ENCODE measurements around the gene TMEM97. TPM values are rescaled to one million over a fixed set of nuclear protein-coding genes. Genes with fewer than 3 reads are reported as not detected.
A peak's percentile ranks its signal among the peaks of the same experiment; 100 is the strongest.

TMEM97 gene
- total and polyA plus RNA-seq, 2 experiments from 2014 or later = 63.6 to 66.9 TPM

- peaks cover 13% of the 10 kb centered on the region for H4K20me1 ChIP-seq (ENCODE audit: insufficient read depth, poor library complexity, severe bottlenecking)
- no peaks in the 10 kb centered on the region for H3K9me3 ChIP-seq (ENCODE audit: low read depth)
- H3K79me2 ChIP-seq = peaks cover 8% of the 10 kb centered on the region
- H3K4me3 ChIP-seq = no peak overlapping the region
- H3K27me3 ChIP-seq = peaks cover 7% of the 10 kb centered on the region
- TF ChIP-seq CTCF (IDR thresholded peaks at IDR 0.05; ENCODE audit: poor library complexity) (no peak), EZH2phosphoT487 (IDR thresholded peaks at IDR 0.05; ENCODE audit: low read depth, severe bottlenecking, unreplicated experiment) (no peak), EZH2 (IDR thresholded peaks at IDR 0.05; ENCODE audit: borderline replicate concordance) (no peak)
- WGBS (ENCODE audit: low lambda C conversion rate, missing lambda C conversion rate) = 97% methylated on average over 6 of the region's 6 CpGs
- H3K9me2 ChIP-seq (replicated peaks; ENCODE audit: insufficient read depth) = no peaks in the 10 kb centered on the region
- H3K4me2 ChIP-seq = peak overlapping the region; percentile 89
- H2AFZ ChIP-seq = no peak overlapping the region
- no peak for DNase-seq (ENCODE audit: low spot score)
- no peaks in the 10 kb centered on the region for H3K36me3 ChIP-seq (replicated peaks; ENCODE audit: insufficient read depth, low read depth)
- no peak overlapping the region for H3K27ac ChIP-seq
- H3K4me1 ChIP-seq (ENCODE audit: insufficient read depth) = peaks cover 23% of the 10 kb centered on the region
Observed at GRCh38 chr17:28372945-28373274, 53.9 kb downstream of the TMEM97 start.

Small RNAs within 50 kb of the gene (microRNA-seq; reads per million reads assigned to microRNA genes)
- gene MIR4723 = 1.3 reads per million

Other genes starting within 250 kb of the TMEM97 start
- 49.9 and 62.4 TPM in 2 replicates for gene IFT20, start 16.3 kb downstream of the TMEM97 start, total RNA-seq
- gene IFT20, start 16.3 kb downstream of the TMEM97 start, polyA plus RNA-seq = 75.1 and 75.3 TPM in 2 replicates
- 25.4 and 37.6 TPM in 2 replicates for gene TNFAIP1, start 16.6 kb downstream of the TMEM97 start, total RNA-seq
- 36.9 and 39.0 TPM in 2 replicates for gene TNFAIP1, start 16.6 kb downstream of the TMEM97 start, polyA plus RNA-seq
- gene POLDIP2, start 38.3 kb downstream of the TMEM97 start, total RNA-seq = 81.6 and 82.9 TPM in 2 replicates
- 118 and 122 TPM in 2 replicates for gene POLDIP2, start 38.3 kb downstream of the TMEM97 start, polyA plus RNA-seq
- not detected in 2 replicates for gene SEBOX, start 46.0 kb downstream of the TMEM97 start, total RNA-seq
- not detected in 2 replicates for gene SEBOX, start 46.0 kb downstream of the TMEM97 start, polyA plus RNA-seq
- 1,128 and 1,263 TPM in 2 replicates for gene VTN, start 51.1 kb downstream of the TMEM97 start, total RNA-seq
- 613 and 763 TPM in 2 replicates for gene VTN, start 51.1 kb downstream of the TMEM97 start, polyA plus RNA-seq
- gene SARM1, start 52.5 kb downstream of the TMEM97 start, total RNA-seq = 12.8 and 19.5 TPM in 2 replicates
- 11.0 and 14.5 TPM in 2 replicates for gene SARM1, start 52.5 kb downstream of the TMEM97 start, polyA plus RNA-seq
- 41.9 and 54.5 TPM in 2 replicates for gene SLC46A1, start 87.0 kb downstream of the TMEM97 start, total RNA-seq
- 34.8 and 43.1 TPM in 2 replicates for gene SLC46A1, start 87.0 kb downstream of the TMEM97 start, polyA plus RNA-seq
- 1.2 and 2.0 TPM in 2 replicates for gene SLC13A2, start 154.4 kb downstream of the TMEM97 start, total RNA-seq
- gene SLC13A2, start 154.4 kb downstream of the TMEM97 start, polyA plus RNA-seq = 1.1 and 2.0 TPM in 2 replicates
- not detected in 2 replicates for gene FOXN1, start 187.1 kb downstream of the TMEM97 start, total RNA-seq
- 0.87 TPM in 1 of 2 replicates, not detected in the other for gene FOXN1, start 187.1 kb downstream of the TMEM97 start, polyA plus RNA-seq
- gene UNC119, start 233.4 kb downstream of the TMEM97 start, total RNA-seq = 65.2 and 68.1 TPM in 2 replicates
- gene UNC119, start 233.4 kb downstream of the TMEM97 start, polyA plus RNA-seq = 85.5 and 87.6 TPM in 2 replicates

Measured in hepatocyte (in vitro differentiated cells).